Activated CD8-positive, alpha-beta T cell treated with anti-CD3 and anti-CD28 coated beads for 36 hours (primary cell): Measurements from ENCODE around the gene GNAZ. TPM values are rescaled to one million over a fixed set of nuclear protein-coding genes. Genes with fewer than 3 reads are reported as not detected.

Experiments
- ATAC-seq: fragments of 200-7000 bp; cut with Tn5 transposase; one replicate; pipeline ENCODE4 v1.10.0; 2021; ENCODE audit warnings: mild to moderate bottlenecking, moderate library complexity
- CTCF ChIA-PET: fragments of 350-600 bp; sonication (Branson Sonifier 250); formaldehyde crosslinking; loops from one replicate; lab custom pipeline; 2021; ENCODE audit warnings: antibody characterized with exemption; lab: Charles Lee
- POLR2A ChIA-PET: fragments of 350-600 bp; sonication (Branson Sonifier 250); formaldehyde crosslinking; loops from one replicate; lab custom pipeline; 2021; ENCODE audit warnings: antibody characterized with exemption; lab: Charles Lee
- DNase-seq: peaks from one replicate; pipeline ENCODE4 v3.0.0-alpha.2; 2020
- H3K27ac Mint-ChIP-seq: one replicate; pipeline ENCODE4 v1.8.0; 2021; ENCODE audit warnings: mild to moderate bottlenecking, mixed read lengths
- H3K27me3 Mint-ChIP-seq: one replicate; pipeline ENCODE4 v1.8.0; 2021; ENCODE audit warnings: mixed read lengths
- H3K36me3 Mint-ChIP-seq: one replicate; pipeline ENCODE4 v1.8.0; 2021; ENCODE audit warnings: low read depth, mixed read lengths
- H3K4me1 Mint-ChIP-seq: one replicate; pipeline ENCODE4 v1.8.0; 2021; ENCODE audit warnings: low read depth, mixed read lengths
- H3K4me3 Mint-ChIP-seq: one replicate; pipeline ENCODE4 v1.8.0; 2021; ENCODE audit warnings: mild to moderate bottlenecking, moderate library complexity, mixed read lengths
- H3K9me3 Mint-ChIP-seq: one replicate; pipeline ENCODE4 v1.8.0; 2021; ENCODE audit warnings: mixed read lengths
- CTCF ChIP-seq: fragments of 200-600 bp; IDR thresholded peaks from one replicate; pipeline ENCODE4 v1.8.0; 2022; ENCODE audit warnings: antibody characterized with exemption, mild to moderate bottlenecking
- intact Hi-C: fragments of 100-400 bp; cut with micrococcal nuclease; formaldehyde crosslinking; loops from one replicate; pipeline ENCODE4 v1.10.0; 2022
- total RNA-seq, 2 experiments: library from RNA; stranded (reverse); gene quantifications; one replicate each; pipeline ENCODE4 v1.2.3, GENCODE V29; 2021

Gene GNAZ
- total RNA-seq, 2 experiments from 2014 or later = 0.50 to 0.56 TPM

- CTCF ChIA-PET = interaction anchor here (1.3 kb wide), 1 partner anchor 110 kb away, joined by 4 read pairs; no protein-coding TSS in a partner anchor
- Mint-ChIP-seq H3K27me3 (peaks cover 2% of the 10 kb centered on the region), H3K36me3 (no peaks in the 10 kb centered on the region), H3K4me1 (peaks cover 2% of the 10 kb centered on the region), H3K27ac (no peak overlapping the region), H3K9me3 (no peaks in the 10 kb centered on the region), H3K4me3 (no peak overlapping the region)
- intact Hi-C loops = no loop called here
- ATAC-seq (no peak), DNase-seq (no peak)
- POLR2A ChIA-PET = no interaction called here
- no peak for TF ChIP-seq CTCF
Observed at GRCh38 chr22:23065069-23065451, 5.3 kb upstream of the GNAZ start.

GRCh38 chr22:23065495-23066122 lies 4.7 kb upstream of the GNAZ start:
- Mint-ChIP-seq H3K36me3 (no peaks in the 10 kb centered on the region), H3K4me3 (no peak overlapping the region), H3K27ac (no peak overlapping the region), H3K4me1 (peaks cover 2% of the 10 kb centered on the region), H3K9me3 (no peaks in the 10 kb centered on the region), H3K27me3 (peaks cover 2% of the 10 kb centered on the region)
- POLR2A ChIA-PET = interaction anchor here (0.6 kb wide), 1 partner anchor 13 kb away, joined by 4 read pairs; no protein-coding TSS in a partner anchor
- DNase-seq (no peak), ATAC-seq (no peak)
- CTCF ChIA-PET = no interaction called here
- TF ChIP-seq CTCF = no peak
- intact Hi-C loops = no loop called here

GRCh38 chr22:23066200-23067022 lies 3.9 kb upstream of the GNAZ start:
- DNase-seq = no peak
- POLR2A ChIA-PET = interaction anchor here (0.6 kb wide), 1 partner anchor 14 kb away, joined by 4 read pairs; no protein-coding TSS in a partner anchor
- TF ChIP-seq CTCF = no peak
- intact Hi-C loops = no loop called here
- CTCF ChIA-PET = no interaction called here
- ATAC-seq = no peak
- H3K4me1 Mint-ChIP-seq = peaks cover 6% of the 10 kb centered on the region
- no peak overlapping the region for H3K27ac Mint-ChIP-seq
- no peaks in the 10 kb centered on the region for H3K9me3 Mint-ChIP-seq
- no peaks in the 10 kb centered on the region for H3K36me3 Mint-ChIP-seq
- peaks cover 3% of the 10 kb centered on the region for H3K27me3 Mint-ChIP-seq
- no peak overlapping the region for H3K4me3 Mint-ChIP-seq

- CTCF ChIA-PET = no interaction called here
Observed at GRCh38 chr22:23067023-23067650, 3.2 kb upstream of the GNAZ start.

More at GRCh38 chr22:23067023-23067650, 3.2 kb upstream of the GNAZ start:
- ATAC-seq (no peak), DNase-seq (no peak)
- no peaks in the 10 kb centered on the region for H3K36me3 Mint-ChIP-seq
- TF ChIP-seq CTCF = no peak
- POLR2A ChIA-PET = no interaction called here
- H3K4me3 Mint-ChIP-seq = no peak overlapping the region
- no peak overlapping the region for H3K27ac Mint-ChIP-seq
- no peaks in the 10 kb centered on the region for H3K9me3 Mint-ChIP-seq
- intact Hi-C loops = no loop called here
- H3K4me1 Mint-ChIP-seq = peaks cover 6% of the 10 kb centered on the region
- H3K27me3 Mint-ChIP-seq = peaks cover 9% of the 10 kb centered on the region
